Activated CD4-positive, alpha-beta T cell treated with anti-CD3 and anti-CD28 coated beads, Interleukin-2, amount 10 ng/mL, durations not matched to agents 24 days and 14 days (primary cell): ENCODE results near the gene ANTKMT. TPM values are rescaled to one million over a fixed set of nuclear protein-coding genes. Genes with fewer than 3 reads are reported as not detected.
A peak's percentile ranks its signal among the peaks of the same experiment; 100 is the strongest.

Experiments
- DNase-seq: peaks from one replicate; pipeline ENCODE4 v3.0.0; 2022
- H3K27ac Mint-ChIP-seq: one replicate; pipeline ENCODE4 v1.8.0; 2022; ENCODE audit warnings: mild to moderate bottlenecking, mixed read lengths
- H3K27me3 Mint-ChIP-seq: one replicate; pipeline ENCODE4 v1.8.0; 2022; ENCODE audit warnings: mixed read lengths
- H3K36me3 Mint-ChIP-seq: one replicate; pipeline ENCODE4 v1.8.0; 2022; ENCODE audit warnings: low read depth, mild to moderate bottlenecking, mixed read lengths
- H3K4me1 Mint-ChIP-seq: one replicate; pipeline ENCODE4 v1.8.0; 2021; ENCODE audit warnings: mixed read lengths
- H3K4me3 Mint-ChIP-seq: one replicate; pipeline ENCODE4 v1.8.0; 2022; ENCODE audit warnings: mild to moderate bottlenecking, moderate library complexity, mixed read lengths
- H3K9me3 Mint-ChIP-seq: one replicate; pipeline ENCODE4 v1.8.0; 2021; ENCODE audit warnings: mixed read lengths
- intact Hi-C: fragments of 100-400 bp; cut with micrococcal nuclease; formaldehyde crosslinking; loops from one replicate; pipeline ENCODE4 v1.15.1; 2023
- total RNA-seq: library from RNA; stranded (reverse); gene quantifications from 2 replicates; pipeline ENCODE4 v1.2.3, GENCODE V29; 2022

ANTKMT gene
- total RNA-seq, 1 donor from 2014 or later: 38.5 TPM

DNA sequence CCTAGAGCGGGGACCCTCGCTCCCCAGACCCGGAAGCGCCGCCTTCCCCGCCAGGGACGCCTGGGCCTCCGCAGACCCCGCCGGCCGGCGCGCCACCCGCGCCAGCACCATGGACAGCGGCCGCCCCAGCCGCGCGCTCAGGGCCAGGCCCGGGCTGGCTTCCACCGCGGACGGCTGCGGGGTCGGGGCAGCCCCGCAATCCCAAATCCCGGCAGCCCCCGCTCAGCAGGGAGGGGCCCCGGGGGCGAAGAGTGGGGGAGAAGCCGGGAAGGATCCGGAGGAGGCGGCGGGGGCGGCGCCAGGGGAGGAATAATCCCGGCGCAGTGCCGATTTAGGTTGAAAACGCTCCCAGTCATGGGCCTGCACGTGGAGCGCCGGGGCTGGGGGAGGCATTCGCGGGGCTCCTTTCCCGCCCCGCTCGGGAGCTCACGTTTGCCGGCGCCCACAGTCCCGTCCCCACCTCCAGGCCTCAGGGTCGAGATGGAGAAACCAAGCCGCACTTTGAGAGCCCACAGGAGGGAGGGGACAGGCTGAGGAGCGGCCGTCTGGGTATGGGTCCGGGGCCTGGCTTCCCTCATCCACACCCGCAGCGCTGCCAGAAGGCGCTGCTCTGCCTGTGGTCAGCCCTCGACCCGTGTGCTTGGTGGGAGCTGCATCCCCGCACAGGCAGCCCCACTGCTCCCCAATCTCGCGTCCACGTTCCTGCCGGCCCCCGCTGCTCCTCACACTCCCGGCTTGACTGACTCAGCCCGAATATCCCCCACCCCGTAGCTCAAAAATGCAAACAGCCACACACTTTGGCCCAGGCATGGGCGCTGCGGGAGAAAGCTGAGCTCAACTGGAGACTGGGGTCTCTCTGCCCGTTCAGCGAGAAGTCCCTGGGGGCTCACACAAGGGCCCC, 20.0 kb upstream of the ANTKMT start:
- Mint-ChIP-seq H3K9me3 (no peaks in the 10 kb centered on the region), H3K4me3 (no peak overlapping the region), H3K27me3 (peaks cover 28% of the 10 kb centered on the region), H3K4me1 (peaks cover 4% of the 10 kb centered on the region), H3K27ac (no peak overlapping the region), H3K36me3 (no peaks in the 10 kb centered on the region)
- DNase-seq: peak; percentile 90
- intact Hi-C loops: no loop called here

DNA sequence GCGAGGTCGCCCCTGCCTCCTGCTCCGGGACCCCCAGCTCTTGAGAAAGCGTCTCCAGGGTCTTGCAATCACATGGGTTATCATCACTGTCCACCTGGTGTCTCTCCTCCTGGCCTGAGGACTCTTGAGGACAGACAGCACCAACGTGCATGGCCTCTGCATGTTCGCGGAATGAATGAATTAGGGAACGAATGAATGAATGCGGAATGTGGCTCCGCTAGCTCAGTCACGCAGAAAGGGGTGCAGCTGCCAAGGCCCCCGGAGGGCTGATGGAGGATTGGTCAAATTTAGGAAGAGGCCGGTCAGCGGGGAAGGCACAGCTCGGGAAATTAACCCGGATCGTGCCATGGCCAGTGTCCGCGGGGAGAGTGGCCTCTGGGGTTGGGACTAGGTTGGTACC, 18.6 kb upstream of the ANTKMT start:
- Mint-ChIP-seq H3K36me3 (no peaks in the 10 kb centered on the region), H3K4me1 (peaks cover 2% of the 10 kb centered on the region), H3K27ac (no peak overlapping the region), H3K9me3 (no peaks in the 10 kb centered on the region), H3K4me3 (no peak overlapping the region), H3K27me3 (peaks cover 39% of the 10 kb centered on the region)
- DNase-seq: no peak
- intact Hi-C loops: no loop called here

GRCh38 chr16:703406-703805, 17.5 kb upstream of the ANTKMT start:
- H3K9me3 Mint-ChIP-seq: no peaks in the 10 kb centered on the region
- peaks cover 47% of the 10 kb centered on the region for H3K27me3 Mint-ChIP-seq
- no peaks in the 10 kb centered on the region for H3K36me3 Mint-ChIP-seq
- peaks cover 2% of the 10 kb centered on the region for H3K4me1 Mint-ChIP-seq
- no peak overlapping the region for H3K27ac Mint-ChIP-seq
- no peak overlapping the region for H3K4me3 Mint-ChIP-seq
- no peak for DNase-seq
- intact Hi-C loops: no loop called here

GRCh38 chr16:704047-704446, 16.9 kb upstream of the ANTKMT start:
- Mint-ChIP-seq H3K9me3 (no peaks in the 10 kb centered on the region), H3K27ac (no peak overlapping the region), H3K4me3 (no peak overlapping the region), H3K27me3 (peaks cover 48% of the 10 kb centered on the region), H3K36me3 (no peaks in the 10 kb centered on the region), H3K4me1 (peaks cover 2% of the 10 kb centered on the region)
- no peak for DNase-seq
- intact Hi-C loops: no loop called here

- Mint-ChIP-seq H3K9me3 (no peaks in the 10 kb centered on the region), H3K4me3 (no peak overlapping the region), H3K27ac (no peak overlapping the region), H3K36me3 (no peaks in the 10 kb centered on the region), H3K4me1 (no peaks in the 10 kb centered on the region), H3K27me3 (peaks cover 47% of the 10 kb centered on the region)
- intact Hi-C loops: no loop called here
- DNase-seq: no peak
These were observed 16.2 kb upstream of the ANTKMT start for GRCh38 chr16:704552-705380.

DNA sequence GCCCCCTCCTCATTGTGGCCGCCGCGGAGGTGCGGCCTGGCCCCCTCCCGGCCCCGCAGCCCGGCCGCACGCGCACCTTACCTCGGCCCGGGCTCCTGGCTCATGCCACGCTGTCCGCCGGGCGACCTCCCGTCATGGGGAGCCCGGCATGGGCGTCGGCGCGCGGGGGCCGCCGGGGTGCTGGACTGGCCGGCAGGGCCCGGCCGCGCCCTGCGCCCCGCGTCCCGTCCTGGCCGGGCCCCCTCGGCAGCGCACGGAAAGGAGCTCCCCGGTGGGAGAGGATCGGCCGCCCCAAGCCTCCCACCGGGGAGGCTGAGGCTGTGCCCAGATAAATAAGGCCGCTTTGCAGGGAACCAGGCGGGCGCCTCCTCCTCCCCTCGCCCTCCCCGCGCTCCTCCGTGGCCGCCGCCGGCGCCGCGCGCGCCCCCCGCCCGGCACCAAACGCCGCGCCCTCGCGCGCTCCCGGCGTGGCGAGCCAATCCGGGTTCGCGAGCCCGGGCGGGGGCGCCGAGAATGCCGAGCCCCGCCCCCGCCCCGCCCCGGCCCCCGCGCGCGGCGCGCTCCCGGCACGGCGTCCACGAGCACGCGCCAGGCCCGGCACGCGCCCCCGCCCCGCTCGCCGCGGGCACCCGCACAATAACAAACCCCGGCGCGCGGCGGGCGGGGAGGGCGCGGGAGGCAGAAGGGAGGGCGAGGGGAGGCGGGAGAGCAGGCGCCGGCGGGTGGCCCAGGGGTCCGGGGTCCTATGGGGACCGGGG, 15.3 kb upstream of the ANTKMT start, which contains the start of gene FBXL16:
Gene FBXL16, minus strand, starts transcription at position 371 of the 758 bp plus-strand sequence. CDS start 8,396 bp downstream, outside the sequence.
- H3K4me3 Mint-ChIP-seq: peak within 1 kb of the TSS; percentile 17
- H3K4me1 Mint-ChIP-seq: no peaks in the 10 kb centered on the region
- intact Hi-C loops: no loop called here
- H3K9me3 Mint-ChIP-seq: no peaks in the 10 kb centered on the region
- no peaks in the 10 kb centered on the region for H3K36me3 Mint-ChIP-seq
- peaks cover 47% of the 10 kb centered on the region for H3K27me3 Mint-ChIP-seq
- peak; percentile 74 for DNase-seq
- H3K27ac Mint-ChIP-seq: no peak within 1 kb of the TSS

DNA sequence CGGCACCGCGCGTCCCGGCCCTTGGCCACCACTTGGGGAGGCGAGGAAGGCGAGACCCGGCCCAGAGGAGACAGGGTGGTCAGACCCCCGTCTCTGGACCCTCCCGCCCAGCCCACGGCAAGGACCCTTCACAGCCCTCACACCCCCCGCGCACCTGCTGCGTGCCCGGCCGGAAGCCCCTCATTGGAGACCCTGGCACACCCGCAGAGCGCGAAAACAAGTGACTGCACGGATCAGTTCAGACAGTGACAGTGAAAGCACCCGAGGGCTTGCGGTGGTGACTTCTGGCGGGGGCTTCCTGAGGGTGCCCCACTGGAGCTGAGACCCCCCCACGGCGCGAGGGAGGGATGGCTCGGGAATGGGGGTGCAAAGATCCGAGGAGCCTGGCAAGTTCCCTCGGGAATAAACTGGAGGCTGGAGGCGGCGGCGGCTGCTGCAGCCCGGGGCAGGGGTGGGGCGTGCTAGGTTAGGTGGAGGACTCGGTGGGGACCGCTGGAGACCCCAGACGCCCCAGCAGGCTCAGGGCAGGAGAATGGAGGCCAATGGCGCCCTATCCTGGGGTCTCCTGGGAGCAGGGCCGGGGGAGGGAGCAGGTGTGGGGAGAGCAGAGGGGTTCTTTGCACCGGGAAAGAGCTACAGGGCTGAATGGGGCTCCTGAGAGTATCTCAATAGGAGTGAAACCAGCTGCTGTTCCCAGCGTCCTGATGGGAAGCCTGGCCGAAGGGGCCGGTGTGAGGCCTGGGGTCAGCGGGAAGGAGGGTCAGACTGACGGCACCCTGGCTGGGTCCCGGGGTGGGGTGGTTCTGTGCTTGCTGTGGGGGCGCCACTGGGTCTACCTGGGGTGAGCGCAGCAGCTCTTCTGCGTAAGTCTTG, 14.5 kb upstream of the ANTKMT start:
- intact Hi-C loops: no loop called here
- DNase-seq: no peak
- Mint-ChIP-seq H3K4me1 (no peaks in the 10 kb centered on the region), H3K9me3 (no peaks in the 10 kb centered on the region), H3K4me3 (peak overlapping the region; percentile 17), H3K27ac (no peak overlapping the region), H3K36me3 (no peaks in the 10 kb centered on the region), H3K27me3 (peaks cover 45% of the 10 kb centered on the region)

DNA sequence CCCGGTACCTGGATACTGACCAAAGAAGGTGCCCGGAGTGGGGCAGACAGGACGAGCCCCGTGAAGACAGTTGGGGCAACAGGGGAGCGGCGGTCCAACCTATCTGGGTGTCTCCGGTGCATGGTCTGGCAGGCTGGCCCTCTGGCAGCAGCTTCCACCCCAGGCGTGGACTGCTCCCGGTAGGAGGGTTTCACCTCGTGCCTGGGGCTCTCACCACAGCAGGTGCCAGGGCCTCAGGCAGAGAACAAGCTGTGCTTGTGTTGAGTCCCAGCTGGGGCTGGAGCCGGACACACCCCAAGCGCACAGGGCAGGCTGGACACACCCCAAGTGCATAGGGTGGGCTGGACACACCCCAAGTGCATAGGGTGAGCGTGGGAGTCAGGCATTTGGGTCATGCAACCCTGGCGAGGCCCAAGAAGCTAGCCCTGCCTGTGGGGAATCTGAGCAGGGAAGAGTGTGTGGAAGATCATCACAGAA, 13.8 kb upstream of the ANTKMT start:
- H3K27me3 Mint-ChIP-seq: peaks cover 40% of the 10 kb centered on the region
- H3K4me3 Mint-ChIP-seq: no peak overlapping the region
- H3K9me3 Mint-ChIP-seq: no peaks in the 10 kb centered on the region
- no peak for DNase-seq
- no peaks in the 10 kb centered on the region for H3K36me3 Mint-ChIP-seq
- H3K4me1 Mint-ChIP-seq: no peaks in the 10 kb centered on the region
- intact Hi-C loops: no loop called here
- no peak overlapping the region for H3K27ac Mint-ChIP-seq

- Mint-ChIP-seq H3K9me3 (no peaks in the 10 kb centered on the region), H3K4me1 (peaks cover 4% of the 10 kb centered on the region), H3K27ac (no peak overlapping the region), H3K27me3 (peaks cover 36% of the 10 kb centered on the region), H3K4me3 (no peak overlapping the region), H3K36me3 (no peaks in the 10 kb centered on the region)
- intact Hi-C loops: no loop called here
- no peak for DNase-seq
These were observed 12.9 kb upstream of the ANTKMT start for GRCh38 chr16:708019-708418.

GRCh38 chr16:708959-709358, 12.0 kb upstream of the ANTKMT start:
- no peaks in the 10 kb centered on the region for H3K36me3 Mint-ChIP-seq
- H3K27me3 Mint-ChIP-seq: peaks cover 31% of the 10 kb centered on the region
- no peak for DNase-seq
- H3K4me3 Mint-ChIP-seq: no peak overlapping the region
- H3K4me1 Mint-ChIP-seq: peaks cover 4% of the 10 kb centered on the region
- H3K9me3 Mint-ChIP-seq: no peaks in the 10 kb centered on the region
- H3K27ac Mint-ChIP-seq: no peak overlapping the region
- intact Hi-C loops: no loop called here

GRCh38 chr16:709566-710499, 11.1 kb upstream of the ANTKMT start:
- Mint-ChIP-seq H3K27ac (no peak overlapping the region), H3K27me3 (peaks cover 30% of the 10 kb centered on the region), H3K9me3 (no peaks in the 10 kb centered on the region), H3K4me3 (no peak overlapping the region), H3K36me3 (no peaks in the 10 kb centered on the region), H3K4me1 (peaks cover 4% of the 10 kb centered on the region)
- intact Hi-C loops: no loop called here
- DNase-seq: no peak

GRCh38 chr16:710500-711075, 10.4 kb upstream of the ANTKMT start:
- Mint-ChIP-seq H3K9me3 (no peaks in the 10 kb centered on the region), H3K36me3 (no peaks in the 10 kb centered on the region), H3K4me1 (peaks cover 4% of the 10 kb centered on the region), H3K4me3 (no peak overlapping the region), H3K27ac (no peak overlapping the region), H3K27me3 (peaks cover 30% of the 10 kb centered on the region)
- no peak for DNase-seq
- intact Hi-C loops: loop anchor here (1.0 kb wide), 1 partner anchor 75 kb away; no protein-coding TSS in a partner anchor
